Erythroblast (primary cell): Measurements from ENCODE around the gene PUM1.

ENCODE experiments used
- GATA1 ChIP-seq: IDR thresholded peaks from 2 replicates; pipeline ENCODE4 v1.6.1; 2011; ENCODE audit warnings: low read depth, mild to moderate bottlenecking, control low read depth, low read length, moderate library complexity
- POLR2A ChIP-seq: IDR thresholded peaks from 2 replicates; pipeline ENCODE4 v1.6.1; 2011; ENCODE audit warnings: mild to moderate bottlenecking, low read length

GRCh38 chr1:31054349-31054748 is 11.2 kb downstream of the PUM1 start:
- TF ChIP-seq POLR2A (no peak), GATA1 (no peak)
